H9 (cell line): Measurements from ENCODE around the gene ULK1. TPM values are rescaled to one million over a fixed set of nuclear protein-coding genes. Genes with fewer than 3 reads are reported as not detected.

ENCODE experiments used
- DNase-seq: peaks from one replicate; pipeline ENCODE4 v3.0.0-alpha.2; 2017
- H2AFZ ChIP-seq: one replicate; pipeline ENCODE4 v1.6.1; 2013; ENCODE audit warnings: mild to moderate bottlenecking, low read length, control low read depth, moderate library complexity
- H2AK5ac ChIP-seq: 2 replicates; pipeline ENCODE4 v1.6.1; 2013; ENCODE audit warnings: low read length, control low read depth, mixed read lengths; ENCODE audit not compliant: insufficient read length
- H2BK120ac ChIP-seq: one replicate; pipeline ENCODE4 v1.6.1; 2013; ENCODE audit warnings: low read depth, mild to moderate bottlenecking, low read length, control low read depth, inconsistent platforms; ENCODE audit not compliant: poor library complexity, severe bottlenecking
- H2BK12ac ChIP-seq: 2 replicates; pipeline ENCODE4 v1.6.1; 2013; ENCODE audit warnings: low read length, control low read depth, mixed read lengths, low read depth; ENCODE audit not compliant: insufficient read length
- H2BK15ac ChIP-seq: 2 replicates; pipeline ENCODE4 v1.6.1; 2013; ENCODE audit warnings: low read depth, low read length, control low read depth
- H2BK20ac ChIP-seq: one replicate; pipeline ENCODE4 v1.6.1; 2013; ENCODE audit warnings: low read depth, mild to moderate bottlenecking, low read length, control low read depth, inconsistent platforms; ENCODE audit not compliant: poor library complexity, severe bottlenecking
- H2BK5ac ChIP-seq: 2 replicates; pipeline ENCODE4 v1.6.1; 2013; ENCODE audit warnings: low read length, control low read depth, mixed read lengths; ENCODE audit not compliant: insufficient read length
- H3K14ac ChIP-seq: 2 replicates; pipeline ENCODE4 v1.6.1; 2013; ENCODE audit warnings: low read length, control low read depth; ENCODE audit not compliant: insufficient read depth
- H3K18ac ChIP-seq: 2 replicates; pipeline ENCODE4 v1.6.1; 2013; ENCODE audit warnings: low read depth, mild to moderate bottlenecking, mixed read lengths, low read length, control low read depth; ENCODE audit not compliant: insufficient read length
- H3K23ac ChIP-seq: 2 replicates; pipeline ENCODE4 v1.6.1; 2013; ENCODE audit warnings: low read length, control low read depth, mixed read lengths, low read depth; ENCODE audit not compliant: insufficient read length
- H3K23me2 ChIP-seq: 2 replicates; pipeline ENCODE4 v1.6.1; 2013; ENCODE audit warnings: low read depth, mild to moderate bottlenecking, mixed read lengths, low read length, control low read depth; ENCODE audit not compliant: insufficient read length, poor library complexity, severe bottlenecking
- H3K27ac ChIP-seq: 2 replicates; pipeline ENCODE4 v1.5.1; 2013; ENCODE audit warnings: low read length, control low read depth, mixed read lengths, low read depth; ENCODE audit not compliant: insufficient read length
- H3K27me3 ChIP-seq: 2 replicates; pipeline ENCODE4 v1.6.1; 2013; ENCODE audit warnings: low read length, control low read depth, inconsistent platforms; ENCODE audit not compliant: insufficient read depth
- H3K4ac ChIP-seq: 2 replicates; pipeline ENCODE4 v1.6.1; 2013; ENCODE audit warnings: low read depth, mild to moderate bottlenecking, control low read depth, inconsistent platforms, low read length, moderate library complexity
- H3K4me1 ChIP-seq: 2 replicates; pipeline ENCODE4 v1.6.1; 2013; ENCODE audit warnings: low read length, control low read depth, inconsistent platforms; ENCODE audit not compliant: insufficient read depth
- H3K4me2 ChIP-seq: 2 replicates; pipeline ENCODE4 v1.6.1; 2013; ENCODE audit warnings: low read length, control low read depth, mixed read lengths; ENCODE audit not compliant: insufficient read length, insufficient read depth
- H3K56ac ChIP-seq: 2 replicates; pipeline ENCODE4 v1.6.1; 2013; ENCODE audit warnings: low read depth, mild to moderate bottlenecking, mixed read lengths, low read length, control low read depth; ENCODE audit not compliant: insufficient read length
- H3K79me1 ChIP-seq: 2 replicates; pipeline ENCODE4 v1.6.1; 2013; ENCODE audit warnings: low read depth, mild to moderate bottlenecking, moderate library complexity, low read length, control low read depth, inconsistent platforms; ENCODE audit not compliant: insufficient read depth, poor library complexity, severe bottlenecking
- H3K79me2 ChIP-seq: 2 replicates; pipeline ENCODE4 v1.6.1; 2013; ENCODE audit warnings: low read length, control low read depth, inconsistent platforms; ENCODE audit not compliant: insufficient read depth
- H3K9ac ChIP-seq: 2 replicates; pipeline ENCODE4 v1.6.1; 2013; ENCODE audit warnings: low read length, control low read depth, mixed read lengths; ENCODE audit not compliant: insufficient read length; ENCODE audit errors: extremely low read depth
- H3K9me3 ChIP-seq: one replicate; pipeline ENCODE4 v1.6.1; 2013; ENCODE audit warnings: low read depth, low read length, inconsistent platforms; ENCODE audit not compliant: control insufficient read depth
- H3T11ph ChIP-seq: one replicate; pipeline ENCODE4 v1.6.1; 2013; ENCODE audit warnings: mild to moderate bottlenecking, low read length, control low read depth, inconsistent platforms
- H4K20me1 ChIP-seq: one replicate; pipeline ENCODE4 v1.6.1; 2013; ENCODE audit not compliant: control insufficient read depth, insufficient read length, insufficient read depth
- H4K5ac ChIP-seq: 2 replicates; pipeline ENCODE4 v1.6.1; 2013; ENCODE audit warnings: low read depth, mild to moderate bottlenecking, mixed read lengths, low read length, control low read depth; ENCODE audit not compliant: insufficient read length
- H4K8ac ChIP-seq: replicated peaks from 2 replicates; pipeline ENCODE4 v1.6.1; 2013; ENCODE audit warnings: low read length, control low read depth, mixed read lengths, low read depth; ENCODE audit not compliant: insufficient read length
- H4K91ac ChIP-seq: 2 replicates; pipeline ENCODE4 v1.6.1; 2013; ENCODE audit warnings: low read depth, mild to moderate bottlenecking, moderate library complexity, mixed read lengths, low read length, control low read depth; ENCODE audit not compliant: insufficient read length
- H3K27ac Mint-ChIP-seq, 3 experiments: 2 replicates in 2 of 3; 3 replicates in 1 of 3; pipeline ENCODE4 v1.8.0; 2020 to 2021; ENCODE audit warnings: mixed read lengths in 3 of 3, mild to moderate bottlenecking in 1 of 3, moderate library complexity in 1 of 3
- H3K27me3 Mint-ChIP-seq: 2 replicates; pipeline ENCODE4 v1.8.0; 2021; ENCODE audit warnings: low read depth, mild to moderate bottlenecking, moderate library complexity, mixed read lengths
- H3K36me3 Mint-ChIP-seq, 3 experiments: 2 replicates in 2 of 3; 3 replicates in 1 of 3; pipeline ENCODE4 v1.8.0; 2020 to 2021; ENCODE audit warnings: low read depth in 3 of 3, mixed read lengths in 3 of 3; ENCODE audit not compliant: insufficient read depth in 1 of 3
- H3K4me1 Mint-ChIP-seq, 2 experiments: 2 replicates each; pipeline ENCODE4 v1.8.0; 2020; ENCODE audit warnings: mixed read lengths in 2 of 2
- H3K4me3 Mint-ChIP-seq, 2 experiments: 2 replicates in 1 of 2; 3 replicates in 1 of 2; pipeline ENCODE4 v1.8.0; 2020 to 2021; ENCODE audit warnings: mild to moderate bottlenecking in 2 of 2, mixed read lengths in 2 of 2, moderate library complexity in 1 of 2
- H3K9me3 Mint-ChIP-seq, 2 experiments: 2 replicates in 1 of 2; 3 replicates in 1 of 2; pipeline ENCODE4 v1.8.0; 2020; ENCODE audit warnings: mild to moderate bottlenecking in 2 of 2, mixed read lengths in 2 of 2, moderate library complexity in 1 of 2
- CTCF ChIP-seq: fragments of 200-600 bp; sonication (generic); conservative IDR thresholded peaks from 3 replicates; pipeline ENCODE4 v1.8.0; 2021; ENCODE audit warnings: antibody characterized with exemption, mild to moderate bottlenecking
- WGBS: extraction: QIAGEN DNeasy Blood & Tissue Kit; methylation state at CpG from one replicate; pipeline ENCODE4 v1.1.7; 2013; ENCODE audit warnings: missing lambda C conversion rate, low lambda C conversion rate, mixed read lengths; ENCODE audit not compliant: insufficient read length; ENCODE audit errors: extremely low coverage; 5-methylcytosine and 5-hydroxymethylcytosine counted together
- total RNA-seq: library from RNA; stranded (reverse); gene quantifications from 2 replicates; pipeline ENCODE4 v1.2.1, GENCODE V29; 2021

Gene ULK1
- total RNA-seq, 1 experiment from 2014 or later: 57.2 TPM

GRCh38 chr12:131905081-131905629 is 10.7 kb downstream of the ULK1 start:
- Mint-ChIP-seq H3K36me3 (peaks cover 4 to 9% (median 7%) of the 10 kb centered on the region in 3 experiments; a peak in 5 of 7 replicates), H3K4me3 (no peak overlapping the region), H3K27me3 (no peaks in the 10 kb centered on the region), H3K4me1 (peaks cover 1 to 12% of the 10 kb centered on the region in 2 experiments; a peak in 3 of 4 replicates), H3K27ac (peak overlapping the region; percentile 64 to 87 (median 79); a peak in 3 of 7 replicates), H3K9me3 (no peaks in the 10 kb centered on the region)
- H3K14ac ChIP-seq: no peak overlapping the region
- H4K20me1 ChIP-seq: no peaks in the 10 kb centered on the region
- H3K18ac ChIP-seq: no peak overlapping the region
- no peak overlapping the region for H3K4ac ChIP-seq
- no peak overlapping the region for H3K4me2 ChIP-seq
- H3K23me2 ChIP-seq: no peaks in the 10 kb centered on the region
- H3T11ph ChIP-seq: no peak overlapping the region
- no peak overlapping the region for H4K91ac ChIP-seq
- no peak overlapping the region for H2BK5ac ChIP-seq
- TF ChIP-seq CTCF: no peak
- H3K23ac ChIP-seq: no peak overlapping the region
- H2BK12ac ChIP-seq: no peak overlapping the region
- no peak overlapping the region for H2BK15ac ChIP-seq
- H2BK20ac ChIP-seq: no peak overlapping the region
- WGBS: no CpG with 5 or more reads among the region's 13 CpGs
- no peak overlapping the region for H4K5ac ChIP-seq
- DNase-seq: no peak
- H3K27ac ChIP-seq: no peak overlapping the region
- H3K4me1 ChIP-seq: no peaks in the 10 kb centered on the region
- H3K79me2 ChIP-seq: no peaks in the 10 kb centered on the region; the same call in 1 of the 2 replicates
- no peak overlapping the region for H3K56ac ChIP-seq
- H3K9ac ChIP-seq: no peak overlapping the region
- H3K27me3 ChIP-seq: no peaks in the 10 kb centered on the region
- no peak overlapping the region for H2AFZ ChIP-seq
- H2AK5ac ChIP-seq: no peak overlapping the region
- no peak overlapping the region for H4K8ac ChIP-seq
- no peaks in the 10 kb centered on the region for H3K9me3 ChIP-seq
- H2BK120ac ChIP-seq: no peak overlapping the region
- H3K79me1 ChIP-seq: no peaks in the 10 kb centered on the region
